ENCODE results near the gene DPP7. TPM values are rescaled to one million over a fixed set of nuclear protein-coding genes. Genes with fewer than 3 reads are reported as not detected.

DPP7 gene
- total and polyA plus RNA-seq, 2 of the 8 experiments (the other 6 are each of a cell fraction or from before 2014, with no cell fraction given), result 21.2 to 26.8 TPM

DNA sequence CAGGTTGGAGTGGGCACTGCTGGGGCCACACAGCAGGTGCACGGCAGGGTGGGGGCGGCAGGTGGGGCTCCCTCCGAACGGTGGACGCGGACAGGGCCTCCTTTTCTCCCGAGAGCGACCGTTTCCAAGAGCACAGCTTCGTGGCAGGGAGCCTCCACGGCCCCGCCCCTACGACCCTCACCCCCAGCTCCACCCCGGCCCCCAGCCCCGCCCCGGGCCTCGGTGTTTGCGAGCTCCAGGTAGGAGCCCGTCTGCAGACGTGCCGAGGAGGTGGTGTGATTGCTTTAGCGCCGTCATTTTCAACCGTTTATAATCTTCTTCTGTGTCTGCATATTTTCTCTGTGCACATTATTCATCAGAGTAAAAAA lies 33.2 kb upstream of the DPP7 start:
- FAIRE-seq, result no peak

More for the DNA sequence above, 33.2 kb upstream of the DPP7 start:
- Histone ChIP-seq H2BK15ac (ENCODE audit: low read length) (no peak overlapping the region), H3K9me3 (ENCODE audit: insufficient read depth in 2 of 2, low read depth in 1 of 2, low read length in 1 of 2) (peaks cover 0 to 1% of the 10 kb centered on the region in 2 experiments; a peak in 3 of 4 replicates), H2BK5ac (ENCODE audit: low read depth, low read length) (no peak overlapping the region), H2AFZ (ENCODE audit: low read length) (no peak overlapping the region), H2AK5ac (ENCODE audit: low read depth, low read length) (no peak overlapping the region), H4K8ac (ENCODE audit: extremely low read depth, insufficient read depth, low read length) (no peak overlapping the region), H3K27me3 (replicated peaks in 1 of 4; ENCODE audit: control insufficient read depth in 3 of 4, extremely low read depth in 1 of 4, insufficient read depth in 3 of 4, low read length in 3 of 4) (peaks cover 0 to 11% (median 9%) of the 10 kb centered on the region in 4 experiments; a peak in 5 of 7 replicates), H3K36me3 (ENCODE audit: control insufficient read depth in 2 of 4, insufficient read depth in 4 of 4, low read length in 3 of 4) (no peaks in the 10 kb centered on the region; a peak in 1 of 8 replicates), H3K79me1 (ENCODE audit: low read depth, low read length) (no peaks in the 10 kb centered on the region), H3K23me2 (ENCODE audit: low read depth, low read length) (no peaks in the 10 kb centered on the region), H2BK12ac (ENCODE audit: low read depth, low read length) (no peak overlapping the region), H2BK120ac (replicated peaks; ENCODE audit: low read depth, low read length) (no peak overlapping the region), H3K23ac (ENCODE audit: insufficient read length) (no peak overlapping the region), H3K27ac (ENCODE audit: low read depth, low read length) (no peak overlapping the region), H3K14ac (ENCODE audit: insufficient read length) (no peak overlapping the region), H3K56ac (replicated peaks; ENCODE audit: insufficient read length, low read depth, low read length) (no peak overlapping the region), H3K4me1 (replicated peaks in 1 of 4; ENCODE audit: control insufficient read depth in 3 of 4, insufficient read depth in 4 of 4, low read length in 3 of 4) (peaks cover 0 to 9% (median 0%) of the 10 kb centered on the region in 4 experiments; a peak in 1 of 7 replicates), H4K5ac (ENCODE audit: insufficient read length, low read depth, low read length) (no peak overlapping the region), H3K4me3 (ENCODE audit: extremely low read depth in 1 of 4, insufficient read depth in 2 of 4, low read depth in 3 of 4, low read length in 4 of 4) (no peak overlapping the region), H4K20me1 (replicated peaks in 1 of 2; ENCODE audit: control insufficient read depth in 1 of 2, insufficient read depth in 2 of 2, low read length in 2 of 2) (peaks cover 3 to 10% of the 10 kb centered on the region in 2 experiments), H3K4ac (replicated peaks; ENCODE audit: insufficient read length, low read depth, low read length) (no peak overlapping the region), H3K18ac (ENCODE audit: extremely low read depth, low read length) (no peak overlapping the region), H2BK20ac (ENCODE audit: low read length) (no peak overlapping the region), H3K9ac (replicated peaks in 1 of 4; ENCODE audit: extremely low read depth in 1 of 4, low read depth in 3 of 4, low read length in 3 of 4) (no peak overlapping the region), H3K4me2 (ENCODE audit: insufficient read depth in 1 of 2, low read depth in 2 of 2, low read length in 2 of 2) (no peak overlapping the region), H3K79me2 (ENCODE audit: control insufficient read depth in 1 of 2, insufficient read depth in 2 of 2, low read length in 2 of 2) (no peaks in the 10 kb centered on the region), H4K91ac (replicated peaks; ENCODE audit: insufficient read length, low read length) (no peak overlapping the region)
- no peak for DNase-seq (ENCODE audit: low read depth in 1 of 2, low spot score in 2 of 2)
- ChIA-PET POLR2A (ENCODE audit: partially characterized antibody) (no interaction called here), CTCF (ENCODE audit: partially characterized antibody) (no interaction called here)
- TF ChIP-seq RBBP5 (IDR thresholded peaks at IDR 0.05; ENCODE audit: borderline replicate concordance, low read depth, low read length) (no peak), EGR1 (IDR thresholded peaks at IDR 0.05; ENCODE audit: borderline replicate concordance, low read depth, low read length) (no peak), GABPA (IDR thresholded peaks at IDR 0.05; ENCODE audit: borderline replicate concordance, insufficient read depth, low read length) (no peak), FOSL1 (IDR thresholded peaks at IDR 0.05; ENCODE audit: insufficient read depth, low read depth, low read length) (no peak)
- TF ChIP-seq, protein P1, sequence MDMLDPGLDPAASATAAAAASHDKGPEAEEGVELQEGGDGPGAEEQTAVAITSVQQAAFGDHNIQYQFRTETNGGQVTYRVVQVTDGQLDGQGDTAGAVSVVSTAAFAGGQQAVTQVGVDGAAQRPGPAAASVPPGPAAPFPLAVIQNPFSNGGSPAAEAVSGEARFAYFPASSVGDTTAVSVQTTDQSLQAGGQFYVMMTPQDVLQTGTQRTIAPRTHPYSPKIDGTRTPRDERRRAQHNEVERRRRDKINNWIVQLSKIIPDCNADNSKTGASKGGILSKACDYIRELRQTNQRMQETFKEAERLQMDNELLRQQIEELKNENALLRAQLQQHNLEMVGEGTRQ (IDR thresholded peaks at IDR 0.05; ENCODE audit: low read length), result no peak
- WGBS, 2 experiments (ENCODE audit: extremely low coverage in 1 of 2, insufficient coverage in 1 of 2, insufficient read length in 1 of 2, insufficient replicate concordance in 2 of 2, low coverage in 1 of 2, low lambda C conversion rate in 2 of 2, missing lambda C conversion rate in 1 of 2), result 76% methylated on average over 7 of the region's 24 CpGs; no CpG with 5 or more reads in 1 of the 2 experiments
